ENCODE results near the gene HTR3D. TPM values are rescaled to one million over a fixed set of nuclear protein-coding genes. Genes with fewer than 3 reads are reported as not detected.
A peak's percentile ranks its signal among the peaks of the same experiment; 100 is the strongest.

Gene HTR3D
- total RNA-seq, 1 donor from 2014 or later, result not detected

- Histone ChIP-seq H3K36me3 (peaks cover 10 to 20% of the 10 kb centered on the region in 2 donors), H3K4me1 (peaks cover 0 to 2% of the 10 kb centered on the region in 2 donors), H3K9me3 (no peaks in the 10 kb centered on the region), H3K27ac (no peak overlapping the region), H3K27me3 (no peaks in the 10 kb centered on the region), H3K4me3 (no peak overlapping the region)
- intact Hi-C loops (cut with DNase I), result loop anchor here (10.0 kb wide), 1 partner anchor 803 kb away; the partner anchor contains the start of gene VPS8
- TF ChIP-seq CTCF (IDR thresholded peaks at IDR 0.05), result no peak
- no peak for DNase-seq (ENCODE audit: low spot score in 2 of 2)
Measured at GRCh38 chr3:184011230-184011876, 20.2 kb upstream of the HTR3D start.

GRCh38 chr3:184011937-184012889 lies 19.3 kb upstream of the HTR3D start:
- no peaks in the 10 kb centered on the region for H3K27me3 ChIP-seq
- peaks cover 0 to 4% of the 10 kb centered on the region in 2 donors for H3K4me1 ChIP-seq
- intact Hi-C loops (cut with DNase I), result loop anchor here (10.0 kb wide), 1 partner anchor 803 kb away; the partner anchor contains the start of gene VPS8
- no peaks in the 10 kb centered on the region for H3K9me3 ChIP-seq
- H3K36me3 ChIP-seq, result peaks cover 10 to 20% of the 10 kb centered on the region in 2 donors
- no peak overlapping the region for H3K4me3 ChIP-seq
- H3K27ac ChIP-seq, result no peak overlapping the region
- no peak for TF ChIP-seq CTCF (IDR thresholded peaks at IDR 0.05)
- no peak for DNase-seq (ENCODE audit: low spot score in 2 of 2)

DNA sequence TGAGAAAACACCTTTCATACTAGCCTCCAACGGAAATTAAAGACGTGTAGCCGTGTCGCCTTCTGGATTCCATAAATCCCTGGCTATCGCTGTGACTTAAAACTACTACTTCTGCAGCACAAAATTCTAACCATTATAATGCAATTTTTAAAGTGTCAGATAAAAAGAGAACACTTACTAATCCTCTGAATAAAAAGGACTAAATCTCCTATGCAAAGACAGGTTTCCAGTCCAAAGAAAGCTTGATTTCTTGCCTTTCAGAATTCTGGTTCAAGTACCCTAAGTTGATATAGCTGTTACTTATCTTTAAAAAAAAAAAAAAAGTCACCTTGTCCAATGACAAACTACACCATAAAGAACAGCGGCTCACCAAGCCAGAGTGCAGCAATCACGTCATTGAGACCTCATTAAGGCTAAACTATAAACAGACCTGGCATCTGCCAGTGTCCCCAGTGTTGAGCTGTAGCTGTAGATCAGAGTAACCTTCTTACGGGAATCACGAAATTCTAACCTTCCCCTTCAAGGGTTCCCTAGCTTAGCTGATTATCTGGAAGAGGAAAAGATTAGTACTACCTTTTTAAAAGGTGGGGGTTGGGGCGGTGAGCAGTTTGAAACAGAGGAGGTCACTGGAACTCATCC lies 16.0 kb upstream of the HTR3D start:
- Histone ChIP-seq H3K27me3 (no peaks in the 10 kb centered on the region), H3K4me3 (no peak overlapping the region), H3K9me3 (no peaks in the 10 kb centered on the region), H3K4me1 (peaks cover 0 to 4% of the 10 kb centered on the region in 2 donors), H3K36me3 (peaks cover 5 to 14% of the 10 kb centered on the region in 2 donors), H3K27ac (no peak overlapping the region)
- DNase-seq (ENCODE audit: low spot score in 2 of 2), result no peak
- intact Hi-C loops (cut with DNase I), result loop anchor here (2.0 to 10.0 kb wide), 9 partner anchors 119 to 918 kb away; partner anchors contain the start of genes ABCF3, CLCN2, DVL3 and EIF2B5
- TF ChIP-seq CTCF (IDR thresholded peaks at IDR 0.05), result no peak

DNA sequence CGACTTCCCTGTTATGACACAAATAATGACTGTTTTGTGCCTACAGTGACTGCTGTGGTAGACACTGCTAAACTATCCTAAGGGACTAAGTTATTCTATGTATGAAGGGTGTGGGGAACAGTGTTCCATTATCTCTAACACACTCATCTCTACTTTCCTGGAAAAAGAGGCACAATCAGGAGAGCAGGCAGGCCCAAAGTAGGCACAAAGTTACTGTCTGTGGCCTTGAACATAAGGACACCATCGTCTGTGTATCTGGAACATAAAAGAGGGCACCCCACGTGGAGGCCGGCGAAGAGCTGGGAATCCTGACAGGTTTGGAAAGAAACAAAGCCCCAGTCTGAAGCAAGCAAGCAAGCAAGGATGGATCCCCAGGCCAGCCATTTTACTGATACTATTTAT lies 15.4 kb upstream of the HTR3D start:
- H3K4me3 ChIP-seq, result peak overlapping the region; percentile 88 to 98
- no peaks in the 10 kb centered on the region for H3K27me3 ChIP-seq
- intact Hi-C loops (cut with DNase I), result loop anchor here (2.0 to 10.0 kb wide), 9 partner anchors 119 to 919 kb away; partner anchors contain the start of genes ABCF3, CLCN2, DVL3 and EIF2B5
- H3K9me3 ChIP-seq, result no peaks in the 10 kb centered on the region
- peaks cover 5 to 14% of the 10 kb centered on the region in 2 donors for H3K36me3 ChIP-seq
- peaks cover 0 to 4% of the 10 kb centered on the region in 2 donors for H3K4me1 ChIP-seq
- H3K27ac ChIP-seq, result no peak overlapping the region
- no peak for TF ChIP-seq CTCF (IDR thresholded peaks at IDR 0.05)
- DNase-seq (ENCODE audit: low spot score in 2 of 2), result no peak
